ENCODE data around the gene ST6GALNAC1.

ST6GALNAC1 gene

DNA sequence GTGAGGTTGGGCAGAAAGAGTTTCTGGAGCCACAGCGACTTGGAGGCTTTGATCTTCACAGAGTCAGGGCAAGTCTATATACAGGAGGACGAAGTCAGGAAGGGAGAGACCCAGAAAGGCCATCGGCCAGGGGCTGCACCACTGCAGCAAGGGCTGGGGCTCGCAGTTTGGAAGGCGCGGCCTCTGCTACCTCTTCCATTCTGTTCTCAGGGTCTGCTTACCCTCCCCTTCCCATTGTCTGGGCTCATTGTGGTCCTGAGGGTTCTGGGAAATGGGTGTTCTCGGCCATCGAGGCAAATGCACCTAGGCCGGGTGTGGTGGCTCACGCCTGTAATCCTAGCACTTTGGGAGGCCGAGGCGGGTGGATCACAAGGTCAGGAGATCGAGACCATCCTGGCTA, 16.0 kb downstream of the ST6GALNAC1 start:
- TF ChIP-seq EZH2phosphoT487 (conservative IDR thresholded peaks at IDR 0.05; ENCODE audit: low read length), result no peak
- TF ChIP-seq, protein P1, sequence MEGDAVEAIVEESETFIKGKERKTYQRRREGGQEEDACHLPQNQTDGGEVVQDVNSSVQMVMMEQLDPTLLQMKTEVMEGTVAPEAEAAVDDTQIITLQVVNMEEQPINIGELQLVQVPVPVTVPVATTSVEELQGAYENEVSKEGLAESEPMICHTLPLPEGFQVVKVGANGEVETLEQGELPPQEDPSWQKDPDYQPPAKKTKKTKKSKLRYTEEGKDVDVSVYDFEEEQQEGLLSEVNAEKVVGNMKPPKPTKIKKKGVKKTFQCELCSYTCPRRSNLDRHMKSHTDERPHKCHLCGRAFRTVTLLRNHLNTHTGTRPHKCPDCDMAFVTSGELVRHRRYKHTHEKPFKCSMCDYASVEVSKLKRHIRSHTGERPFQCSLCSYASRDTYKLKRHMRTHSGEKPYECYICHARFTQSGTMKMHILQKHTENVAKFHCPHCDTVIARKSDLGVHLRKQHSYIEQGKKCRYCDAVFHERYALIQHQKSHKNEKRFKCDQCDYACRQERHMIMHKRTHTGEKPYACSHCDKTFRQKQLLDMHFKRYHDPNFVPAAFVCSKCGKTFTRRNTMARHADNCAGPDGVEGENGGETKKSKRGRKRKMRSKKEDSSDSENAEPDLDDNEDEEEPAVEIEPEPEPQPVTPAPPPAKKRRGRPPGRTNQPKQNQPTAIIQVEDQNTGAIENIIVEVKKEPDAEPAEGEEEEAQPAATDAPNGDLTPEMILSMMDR (IDR thresholded peaks at IDR 0.05; ENCODE audit: insufficient read depth, low read length, poor library complexity, severe bottlenecking), result no peak
- no peak overlapping the region for H3K9ac ChIP-seq (ENCODE audit: low read length)
- no peaks in the 10 kb centered on the region for H3K36me3 ChIP-seq (ENCODE audit: low read length)
- no peaks in the 10 kb centered on the region for H3K79me2 ChIP-seq (ENCODE audit: insufficient read depth, low read length)
- no peaks in the 10 kb centered on the region for H4K20me1 ChIP-seq (ENCODE audit: low read depth, low read length)
- no peak overlapping the region for H2AFZ ChIP-seq (ENCODE audit: low read depth, low read length, severe bottlenecking)
- H3K27me3 ChIP-seq (ENCODE audit: low read length), result no peaks in the 10 kb centered on the region
- H3K9me3 ChIP-seq (ENCODE audit: insufficient read depth, low read length), result no peaks in the 10 kb centered on the region
- H3K27ac ChIP-seq (ENCODE audit: low read depth, low read length), result no peak overlapping the region
- no peaks in the 10 kb centered on the region for H3F3A ChIP-seq (ENCODE audit: insufficient read depth)
- H3K4me3 ChIP-seq (ENCODE audit: insufficient read depth, low read length, poor library complexity, severe bottlenecking), result no peak overlapping the region
- H3K4me2 ChIP-seq (ENCODE audit: low read depth, low read length, poor library complexity, severe bottlenecking), result no peak overlapping the region
- no peaks in the 10 kb centered on the region for H3K9me2 ChIP-seq (replicated peaks; ENCODE audit: insufficient read depth, low read length)

DNA sequence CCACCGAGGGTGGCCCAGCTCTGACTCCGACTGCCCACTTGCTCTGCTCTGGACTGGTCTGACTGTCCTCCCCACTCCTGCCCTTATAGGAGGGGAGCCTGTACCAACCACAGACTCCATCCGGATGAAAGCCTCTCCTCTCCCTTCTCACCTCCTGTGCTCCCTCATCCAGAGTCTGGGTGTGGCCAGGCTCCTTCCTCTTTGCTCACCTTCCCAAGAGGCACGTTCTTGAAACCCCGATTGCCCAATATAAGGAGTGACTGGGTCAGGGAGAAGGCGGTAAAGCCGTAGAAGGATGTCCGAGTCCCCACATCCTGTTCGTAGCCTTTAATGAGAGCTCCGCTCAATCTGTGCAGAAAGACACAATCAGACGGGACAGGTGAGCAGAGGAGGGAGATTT, 17.1 kb downstream of the ST6GALNAC1 start:
- Histone ChIP-seq H3K9me3 (ENCODE audit: insufficient read depth, low read length) (no peaks in the 10 kb centered on the region), H2AFZ (ENCODE audit: low read depth, low read length, severe bottlenecking) (no peak overlapping the region), H3K9me2 (replicated peaks; ENCODE audit: insufficient read depth, low read length) (no peaks in the 10 kb centered on the region), H3K9ac (ENCODE audit: low read length) (no peak overlapping the region), H3K27ac (ENCODE audit: low read depth, low read length) (no peak overlapping the region), H3F3A (ENCODE audit: insufficient read depth) (no peaks in the 10 kb centered on the region), H3K4me3 (ENCODE audit: insufficient read depth, low read length, poor library complexity, severe bottlenecking) (no peak overlapping the region), H3K27me3 (ENCODE audit: low read length) (no peaks in the 10 kb centered on the region), H3K4me2 (ENCODE audit: low read depth, low read length, poor library complexity, severe bottlenecking) (no peak overlapping the region), H3K79me2 (ENCODE audit: insufficient read depth, low read length) (no peaks in the 10 kb centered on the region), H4K20me1 (ENCODE audit: low read depth, low read length) (no peaks in the 10 kb centered on the region), H3K36me3 (ENCODE audit: low read length) (no peaks in the 10 kb centered on the region)
- TF ChIP-seq, protein P1 (IDR thresholded peaks at IDR 0.05; ENCODE audit: insufficient read depth, low read length, poor library complexity, severe bottlenecking), result no peak
- no peak for TF ChIP-seq EZH2phosphoT487 (conservative IDR thresholded peaks at IDR 0.05; ENCODE audit: low read length)

DNA sequence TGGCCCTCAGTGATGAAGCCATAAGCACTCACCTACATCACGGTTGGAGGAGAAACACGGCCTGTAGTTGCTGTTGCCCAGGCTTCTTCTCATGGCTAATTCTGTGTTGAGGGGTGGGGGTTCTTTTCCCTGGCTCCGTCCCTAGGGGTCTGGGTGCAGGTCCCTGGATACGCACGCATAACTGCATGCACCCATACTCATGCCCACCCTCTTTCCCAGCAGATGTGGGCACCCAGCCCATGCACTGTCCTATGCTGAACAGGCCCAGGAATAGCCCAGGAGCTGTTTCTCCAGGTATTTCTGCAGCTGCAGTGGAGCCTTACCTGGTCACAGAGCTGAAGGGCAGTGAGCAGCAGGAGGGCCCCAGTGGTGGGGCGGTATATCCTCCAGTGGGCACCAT, 18.1 kb downstream of the ST6GALNAC1 start:
- no peaks in the 10 kb centered on the region for H3K9me3 ChIP-seq (ENCODE audit: insufficient read depth, low read length)
- H3K27me3 ChIP-seq (ENCODE audit: low read length), result no peaks in the 10 kb centered on the region
- H4K20me1 ChIP-seq (ENCODE audit: low read depth, low read length), result no peaks in the 10 kb centered on the region
- no peaks in the 10 kb centered on the region for H3F3A ChIP-seq (ENCODE audit: insufficient read depth)
- H3K27ac ChIP-seq (ENCODE audit: low read depth, low read length), result no peak overlapping the region
- no peak overlapping the region for H3K4me2 ChIP-seq (ENCODE audit: low read depth, low read length, poor library complexity, severe bottlenecking)
- no peak overlapping the region for H2AFZ ChIP-seq (ENCODE audit: low read depth, low read length, severe bottlenecking)
- TF ChIP-seq, protein P1 (IDR thresholded peaks at IDR 0.05; ENCODE audit: insufficient read depth, low read length, poor library complexity, severe bottlenecking), result no peak
- no peak for TF ChIP-seq EZH2phosphoT487 (conservative IDR thresholded peaks at IDR 0.05; ENCODE audit: low read length)
- H3K79me2 ChIP-seq (ENCODE audit: insufficient read depth, low read length), result no peaks in the 10 kb centered on the region
- H3K9ac ChIP-seq (ENCODE audit: low read length), result no peak overlapping the region
- no peak overlapping the region for H3K4me3 ChIP-seq (ENCODE audit: insufficient read depth, low read length, poor library complexity, severe bottlenecking)
- H3K36me3 ChIP-seq (ENCODE audit: low read length), result no peaks in the 10 kb centered on the region
- H3K9me2 ChIP-seq (replicated peaks; ENCODE audit: insufficient read depth, low read length), result no peaks in the 10 kb centered on the region
